K562 (cell line): Measurements from ENCODE around the gene CACNA1I. TPM values are rescaled to one million over a fixed set of nuclear protein-coding genes. Genes with fewer than 3 reads are reported as not detected.
A peak's percentile ranks its signal among the peaks of the same experiment; 100 is the strongest.

Source experiments
- ATAC-seq: fragments of 200-7000 bp; cut with Tn5 transposase; 3 replicates; pipeline ENCODE4 v1.9.1; 2020; ENCODE audit warnings: moderate library complexity
- BruUV-seq: library from RNA; stranded (reverse); fragments of 400-500 nt; replicated peaks from 2 replicates; lab custom pipeline; 2021; lab: Mats Ljungman, UMichigan
- CTCF ChIA-PET: fragments of 300-600 bp; formaldehyde crosslinking; extraction: SDS; loops from one replicate; lab custom pipeline; 2021; ENCODE audit warnings: low intra/inter-chr PET ratio; lab: Yijun Ruan, JAX
- POLR2A ChIA-PET: fragments of 300-600, 350-650 bp; sonication (Branson Sonifier 250); formaldehyde crosslinking; extraction: SDS; loops from one replicate; lab custom pipeline; 2021; ENCODE audit warnings: antibody characterized with exemption, inconsistent platforms; lab: Yijun Ruan, JAX
- DNase-seq, 4 experiments: peaks; one replicate each; pipeline versions ENCODE4 v3.0.0 to v3.0.0-alpha.2; 2011 to 2018; ENCODE audit warnings: low spot score in 3 of 4, mixed read lengths in 3 of 4; ENCODE audit errors: extremely low read depth in 1 of 4
- FAIRE-seq: peaks from 2 replicates; lab custom pipeline; 2011; peaks lifted over from hg19 to GRCh38; lab: Jason Lieb, UNC
- H2AFZ ChIP-seq: 2 replicates; pipeline ENCODE4 v1.6.0; 2011; ENCODE audit warnings: low read depth, low read length, control low read depth, inconsistent platforms
- H3K27ac ChIP-seq: fragments of 200-600 bp; 3 replicates; pipeline ENCODE4 v1.8.0; 2011; ENCODE audit warnings: low read depth, mild to moderate bottlenecking, control low read depth, inconsistent platforms, low read length, moderate library complexity, mixed read lengths; ENCODE audit errors: extremely low read depth
- H3K27me3 ChIP-seq, 2 experiments: fragments of 300-600 bp in 1 of 2; 2 replicates in 1 of 2; 3 replicates in 1 of 2; pipeline versions ENCODE4 v1.6.0 to v1.8.0; 2011; ENCODE audit warnings: inconsistent platforms in 2 of 2, low read length in 2 of 2, mild to moderate bottlenecking in 1 of 2, mixed read lengths in 1 of 2, moderate library complexity in 1 of 2; ENCODE audit not compliant: control insufficient read depth in 2 of 2, insufficient read depth in 2 of 2
- H3K36me3 ChIP-seq: fragments of 300-600 bp; 3 replicates; pipeline ENCODE4 v1.8.0; 2011; ENCODE audit warnings: mild to moderate bottlenecking, low read length, inconsistent platforms; ENCODE audit not compliant: control insufficient read depth, insufficient read depth
- H3K4me1 ChIP-seq, 2 experiments: fragments of 200-600 bp in 1 of 2; replicated peaks in 1 of 2; 2 replicates in 1 of 2; 3 replicates in 1 of 2; pipeline versions ENCODE4 v1.5.1 to v1.8.0; 2011; ENCODE audit warnings: inconsistent platforms in 2 of 2, low read length in 2 of 2, mild to moderate bottlenecking in 1 of 2, mixed read lengths in 1 of 2, moderate library complexity in 1 of 2; ENCODE audit not compliant: control insufficient read depth in 2 of 2, insufficient read depth in 2 of 2
- H3K4me2 ChIP-seq: 2 replicates; pipeline ENCODE4 v1.6.1; 2011; ENCODE audit warnings: low read length, control low read depth, inconsistent platforms, mixed read lengths; ENCODE audit not compliant: insufficient read depth
- H3K4me3 ChIP-seq: fragments of 200-600 bp; sonication (generic), shearing (Covaris generic); 2 replicates; pipeline ENCODE4 v1.5.1; 2016; ENCODE audit warnings: control low read depth, inconsistent platforms
- H3K79me2 ChIP-seq: fragments of 200-600 bp; 3 replicates; pipeline ENCODE4 v1.8.0; 2011; ENCODE audit warnings: low read length, inconsistent platforms; ENCODE audit not compliant: control insufficient read depth, insufficient read depth
- H3K9ac ChIP-seq, 2 experiments: 2 replicates each; pipeline versions ENCODE4 v1.6.0 to v1.6.1; 2011; ENCODE audit warnings: low read depth in 2 of 2, low read length in 2 of 2, control low read depth in 1 of 2, inconsistent platforms in 1 of 2, mild to moderate bottlenecking in 1 of 2, mixed read lengths in 1 of 2; ENCODE audit not compliant: insufficient read depth in 1 of 2
- H3K9me1 ChIP-seq: one replicate; pipeline ENCODE4 v1.6.0; 2011; ENCODE audit warnings: inconsistent platforms, mild to moderate bottlenecking, low read length, moderate library complexity; ENCODE audit not compliant: control insufficient read depth, insufficient read depth
- H3K9me3 ChIP-seq: replicated peaks from 2 replicates; pipeline ENCODE4 v1.5.1; 2011; ENCODE audit warnings: low read depth, low read length, inconsistent platforms; ENCODE audit not compliant: control insufficient read depth, insufficient read depth
- H4K20me1 ChIP-seq: replicated peaks from 2 replicates; pipeline ENCODE4 v1.6.1; 2011; ENCODE audit warnings: low read length, inconsistent platforms, mixed read lengths; ENCODE audit not compliant: control insufficient read depth, insufficient read depth
- BMI1 ChIP-seq: fragments of 150-350 bp; IDR thresholded peaks from 2 replicates; pipeline ENCODE4 v1.6.1; 2014; ENCODE audit warnings: low read length
- HNRNPK ChIP-seq: fragments of 200-400 bp; formaldehyde crosslinking; IDR thresholded peaks from one replicate; pipeline ENCODE4 v1.6.1; 2018; ENCODE audit warnings: mild to moderate bottlenecking, low read depth, low read length; ENCODE audit not compliant: poor library complexity, severe bottlenecking
- NR4A1 ChIP-seq, 2 experiments: fragments of 250-450 bp in 1 of 2; fragments of 450-650 bp in 1 of 2; sonication (Bioruptor Pico) in 1 of 2; IDR thresholded peaks; 2 replicates each; pipeline versions ENCODE4 v1.4.0 to v1.6.1; 2016 to 2020; ENCODE audit warnings: mild to moderate bottlenecking in 2 of 2, missing compliant biosample characterization in 1 of 2, missing genetic modification characterization in 1 of 2, moderate library complexity in 1 of 2
- RBBP5 ChIP-seq: fragments of 200-600 bp; sonication (generic); IDR thresholded peaks from 2 replicates; pipeline ENCODE4 v1.6.1; 2012; ENCODE audit warnings: borderline replicate concordance, mild to moderate bottlenecking, low read length, control low read depth, inconsistent platforms; ENCODE audit not compliant: insufficient read depth, poor library complexity, severe bottlenecking
- STAG1 ChIP-seq: sonication (generic); formaldehyde crosslinking; IDR thresholded peaks from 2 replicates; pipeline ENCODE4 v1.5.0; 2020; ENCODE audit warnings: missing genetic modification reagents, borderline replicate concordance
- ZKSCAN3 ChIP-seq: fragments of 250-450 bp; sonication (Bioruptor Pico); IDR thresholded peaks from 2 replicates; pipeline ENCODE4 v1.4.0; 2020
- ZNF324 ChIP-seq: fragments of 250-450 bp; sonication (Bioruptor Pico); IDR thresholded peaks from 2 replicates; pipeline ENCODE4 v1.4.0; 2020; ENCODE audit warnings: mild to moderate bottlenecking
- WGBS: fragments of 100-300 bp; shearing (Covaris generic); methylation state at CpG from one replicate; pipeline ENCODE4 v1.1.6; 2016; ENCODE audit warnings: low coverage, mixed read lengths; ENCODE audit not compliant: insufficient coverage; ENCODE audit errors: missing lambda C conversion rate; 5-methylcytosine and 5-hydroxymethylcytosine counted together
- in situ Hi-C: fragments of 300-500 bp; cut with MboI; formaldehyde crosslinking; loops from 4 replicates; pipeline ENCODE4 v1.15.0; 2018; ENCODE audit warnings: inconsistent platforms, mixed read lengths
- intact Hi-C: fragments of 100-400 bp; cut with micrococcal nuclease; formaldehyde crosslinking; loops from 2 replicates; pipeline ENCODE4 v1.14.2; 2022
- polyA plus RNA-seq, 8 experiments: library from polyadenylated mRNA; depleted of rRNA in 4 of 8; stranded (reverse) in 5 of 8; unstranded in 3 of 8; fragments of >200 nt; fragmentation: Nextera tagmentation in 2 of 8; fragmentation: Illumina TruSeq in 1 of 8; extraction: Ambion mirVana in 2 of 8; extraction: Trizol in 1 of 8; gene quantifications; 2 replicates each; pipeline versions ENCODE4 v1.2.1 to v1.2.3, GENCODE V29; 2011 to 2014; ENCODE audit warnings: inconsistent platforms in 1 of 8, missing spikeins in 1 of 8
- total RNA-seq, 7 experiments: library from RNA; depleted of rRNA in 6 of 7; stranded (reverse); fragments of >200 nt in 6 of 7; fragmentation: Illumina TruSeq in 2 of 7; extraction: Trizol in 2 of 7; gene quantifications; 2 replicates each; pipeline versions ENCODE4 v1.2.1 to v1.2.3, GENCODE V29; 2011 to 2021; ENCODE audit warnings: low replicate concordance in 1 of 7

The CACNA1I gene
- total and polyA plus RNA-seq, 9 of the 15 experiments (the other 6 are each of a cell fraction or from before 2014, with no cell fraction given), result 0.01 to 0.79 (median 0.32) TPM; not detected in 1

DNA sequence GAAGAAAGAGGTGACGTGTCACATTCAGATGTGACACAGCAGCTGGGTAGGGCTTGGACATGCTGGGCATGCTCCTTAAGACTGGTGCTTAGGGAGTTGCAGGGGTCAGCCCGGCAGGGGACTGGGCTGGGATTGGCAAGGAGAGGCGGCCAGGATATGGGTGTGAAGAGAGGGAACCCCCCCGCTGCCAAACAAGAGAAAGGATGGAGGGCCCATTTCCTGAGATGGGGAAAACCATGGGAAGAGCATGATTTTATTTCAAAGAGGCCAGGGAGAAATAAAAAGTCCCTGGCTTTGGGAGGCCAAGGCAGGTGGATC is 44.9 kb upstream of the CACNA1I start:
- no peaks in the 10 kb centered on the region for H3K27me3 ChIP-seq
- intact Hi-C loops, result loop anchor here (10.0 kb wide), 1 partner anchor 351 kb away; no protein-coding TSS in a partner anchor
- BruUV-seq, result no TSS peak
- H3K4me2 ChIP-seq, result no peak overlapping the region
- H3K9me1 ChIP-seq, result no peaks in the 10 kb centered on the region
- peaks cover 67% of the 10 kb centered on the region for H3K79me2 ChIP-seq
- H3K4me3 ChIP-seq, result no peak overlapping the region
- no peaks in the 10 kb centered on the region for H3K9me3 ChIP-seq
- H3K9ac ChIP-seq, result no peak overlapping the region
- H3K4me1 ChIP-seq, result peaks cover 20 to 57% of the 10 kb centered on the region in 2 experiments; a peak in 4 of 5 replicates
- 40% methylated on average over 1 of the region's 4 CpGs for WGBS
- CTCF ChIA-PET, result no interaction called here
- H2AFZ ChIP-seq, result no peak overlapping the region
- ATAC-seq, result no peak
- POLR2A ChIA-PET, result interaction anchor here (0.5 to 6.1 kb wide), 8 partner anchors 9 to 491 kb away, joined by 3 to 106 read pairs (median 4); partner anchors contain the start of genes MIEF1 and RPL3
- H3K36me3 ChIP-seq, result peaks cover 73% of the 10 kb centered on the region
- in situ Hi-C loops, result no loop called here
- no peak for FAIRE-seq
- H4K20me1 ChIP-seq, result peaks cover 30% of the 10 kb centered on the region
- H3K27ac ChIP-seq, result no peak overlapping the region
- DNase-seq, result peak in 1 of 4 experiments; percentile 19
- TF ChIP-seq ZKSCAN3 (CRISPR knock-in tag), result no peak
- no peak for TF ChIP-seq STAG1 (CRISPR knock-in tag)
- TF ChIP-seq ZNF324 (CRISPR knock-in tag), result no peak
- TF ChIP-seq RBBP5, result no peak
- no peak for TF ChIP-seq NR4A1 (CRISPR knock-in tag; IDR thresholded peaks at IDR 0.05)
- no peak for TF ChIP-seq NR4A1 (tag; IDR thresholded peaks at IDR 0.05)
- TF ChIP-seq HNRNPK, result no peak
- TF ChIP-seq BMI1, result no peak
